ENCODE results near the gene TCEANC2.

The TCEANC2 gene

DNA sequence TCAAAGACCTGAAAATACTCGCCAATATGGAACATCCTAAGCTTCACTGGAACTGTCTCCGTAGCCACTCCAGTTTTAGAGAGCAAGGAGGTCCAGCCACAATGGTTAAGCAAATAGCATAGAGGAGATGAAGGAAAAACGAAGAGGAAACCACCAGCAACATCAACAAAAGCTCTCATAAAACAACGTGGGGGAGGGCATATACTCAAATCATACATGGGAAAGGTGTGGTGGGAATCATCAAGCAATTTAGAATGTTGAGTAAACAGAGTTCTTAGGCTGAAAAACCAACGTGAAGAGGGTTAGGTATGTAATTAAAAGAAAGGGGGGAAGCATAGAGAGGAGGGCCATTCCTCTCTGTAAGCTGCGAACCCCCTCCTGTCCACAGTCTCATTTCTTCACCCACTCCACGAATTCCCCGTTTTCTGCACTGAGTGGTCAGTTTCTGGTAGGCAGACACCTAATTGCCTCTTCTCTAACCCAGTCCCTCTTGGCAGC is 1.4 kb upstream of the TCEANC2 start:
- no peak for TF ChIP-seq CTCF (conservative IDR thresholded peaks at IDR 0.05; ENCODE audit: low read depth, low read length)
- Histone ChIP-seq H3K27ac (peak overlapping the region; percentile 67; the same call in 1 of the 2 replicates), H3K36me3 (ENCODE audit: insufficient read depth) (no peaks in the 10 kb centered on the region), H3K4me2 (peak overlapping the region; percentile 64), H4K20me1 (ENCODE audit: insufficient read depth) (peaks cover 5% of the 10 kb centered on the region; the same call in 1 of the 2 replicates), H2AFZ (ENCODE audit: low read depth) (peak overlapping the region; percentile 68), H3K27me3 (ENCODE audit: insufficient read depth, low read depth) (no peaks in the 10 kb centered on the region), H3K4me3 (IDR thresholded peaks at IDR 0.05; ENCODE audit: insufficient read depth, low read depth, low read length) (peak overlapping the region; percentile 98), H3K79me2 (ENCODE audit: insufficient read depth, low read depth) (peaks cover 58% of the 10 kb centered on the region), H3K4me1 (ENCODE audit: low read depth, poor library complexity, severe bottlenecking) (peaks cover 39% of the 10 kb centered on the region), H3K9ac (peak overlapping the region; percentile 86; the same call in 1 of the 2 replicates)

- H3K27me3 ChIP-seq (ENCODE audit: insufficient read depth, low read depth) = no peaks in the 10 kb centered on the region
These were observed 926 bp upstream of the TCEANC2 start for GRCh38 chr1:54052431-54052933.

GRCh38 chr1:54053745-54054437 is 483 bp downstream of the TCEANC2 start:
- H3K4me2 ChIP-seq = peak overlapping the region; percentile 59
- peaks cover 39% of the 10 kb centered on the region for H3K79me2 ChIP-seq (ENCODE audit: insufficient read depth, low read depth)
- TF ChIP-seq CTCF (conservative IDR thresholded peaks at IDR 0.05; ENCODE audit: low read depth, low read length) = no peak
- H3K4me3 ChIP-seq (IDR thresholded peaks at IDR 0.05; ENCODE audit: insufficient read depth, low read depth, low read length) = peak overlapping the region; percentile 93
- H3K27ac ChIP-seq = peak overlapping the region; percentile 67
- H3K9ac ChIP-seq = peak overlapping the region; percentile 86
- H3K27me3 ChIP-seq (ENCODE audit: insufficient read depth, low read depth) = no peaks in the 10 kb centered on the region
- peaks cover 23% of the 10 kb centered on the region for H3K4me1 ChIP-seq (ENCODE audit: low read depth, poor library complexity, severe bottlenecking)
- no peaks in the 10 kb centered on the region for H4K20me1 ChIP-seq (ENCODE audit: insufficient read depth)
- H2AFZ ChIP-seq (ENCODE audit: low read depth) = peak overlapping the region; percentile 80
- no peaks in the 10 kb centered on the region for H3K36me3 ChIP-seq (ENCODE audit: insufficient read depth)

More at GRCh38 chr1:54052431-54052933, 926 bp upstream of the TCEANC2 start:
- H3K4me2 ChIP-seq = peak overlapping the region; percentile 64
- peak overlapping the region; percentile 98 for H3K4me3 ChIP-seq (IDR thresholded peaks at IDR 0.05; ENCODE audit: insufficient read depth, low read depth, low read length)
- peaks cover 34% of the 10 kb centered on the region for H3K4me1 ChIP-seq (ENCODE audit: low read depth, poor library complexity, severe bottlenecking)
- peak overlapping the region; percentile 67 for H3K27ac ChIP-seq
- no peak; the same call in 1 of the 2 replicates for TF ChIP-seq CTCF (conservative IDR thresholded peaks at IDR 0.05; ENCODE audit: low read depth, low read length)
- H3K79me2 ChIP-seq (ENCODE audit: insufficient read depth, low read depth) = peaks cover 53% of the 10 kb centered on the region
- peaks cover 5% of the 10 kb centered on the region; the same call in 1 of the 2 replicates for H4K20me1 ChIP-seq (ENCODE audit: insufficient read depth)
- peak overlapping the region; percentile 86 for H3K9ac ChIP-seq
- peak overlapping the region; percentile 68 for H2AFZ ChIP-seq (ENCODE audit: low read depth)
- H3K36me3 ChIP-seq (ENCODE audit: insufficient read depth) = no peaks in the 10 kb centered on the region

DNA sequence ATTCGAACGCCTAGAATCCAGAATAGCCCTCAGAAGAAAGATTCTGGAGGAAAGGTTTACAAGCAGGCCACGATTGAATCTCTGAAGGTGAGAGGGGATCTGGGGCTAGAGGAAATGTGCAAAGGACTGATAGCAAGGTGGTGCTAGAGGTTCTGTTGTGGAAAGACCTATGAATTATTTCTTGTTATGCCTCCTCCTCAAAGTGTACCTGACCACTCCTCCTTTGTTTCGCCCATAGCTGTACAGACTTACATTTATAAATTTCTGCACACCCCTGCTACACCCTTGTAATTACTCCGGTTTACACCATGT is 986 bp downstream of the TCEANC2 start:
- H3K4me3 ChIP-seq (IDR thresholded peaks at IDR 0.05; ENCODE audit: insufficient read depth, low read depth, low read length) = peak overlapping the region; percentile 85
- peak overlapping the region; percentile 86; the same call in 1 of the 2 replicates for H3K9ac ChIP-seq
- H3K27me3 ChIP-seq (ENCODE audit: insufficient read depth, low read depth) = no peaks in the 10 kb centered on the region
- no peak for TF ChIP-seq CTCF (conservative IDR thresholded peaks at IDR 0.05; ENCODE audit: low read depth, low read length)
- peak overlapping the region; percentile 67; the same call in 1 of the 2 replicates for H3K27ac ChIP-seq
- H2AFZ ChIP-seq (ENCODE audit: low read depth) = peak overlapping the region; percentile 80
- peak overlapping the region; percentile 59 for H3K4me2 ChIP-seq
- H3K4me1 ChIP-seq (ENCODE audit: low read depth, poor library complexity, severe bottlenecking) = peaks cover 21% of the 10 kb centered on the region
- H3K36me3 ChIP-seq (ENCODE audit: insufficient read depth) = no peaks in the 10 kb centered on the region
- H4K20me1 ChIP-seq (ENCODE audit: insufficient read depth) = no peaks in the 10 kb centered on the region
- peaks cover 34% of the 10 kb centered on the region for H3K79me2 ChIP-seq (ENCODE audit: insufficient read depth, low read depth)
